Heart left ventricle (tissue), 16 donors: ENCODE measurements around the gene MYO1C. TPM values are rescaled to one million over a fixed set of nuclear protein-coding genes. Genes with fewer than 3 reads are reported as not detected.

ENCODE experiments used
- ATAC-seq, 4 donors: fragments of 200-7000 bp; cut with Tn5 transposase; one replicate each; pipeline ENCODE4 v1.9.1; 2020 to 2022; ENCODE audit warnings: moderate library complexity in 4 of 4, mild to moderate bottlenecking in 3 of 4, moderate number of reproducible peaks in 1 of 4
- DNase-seq, 5 donors: peaks; one replicate each; pipeline ENCODE4 v3.0.0-alpha.2; 2020
- H3K27ac ChIP-seq, 12 donors: fragments of 200-600 bp; sonication (generic) in 4 of 12; one replicate each; pipeline versions ENCODE4 v1.5.0 to v1.8.0; 2016 to 2022; ENCODE audit warnings: mild to moderate bottlenecking in 2 of 12
- H3K27me3 ChIP-seq, 9 donors: fragments of 200-600 bp; sonication (generic) in 2 of 9; one replicate each; pipeline versions ENCODE4 v1.5.1 to v1.8.0; 2016 to 2022; ENCODE audit warnings: mild to moderate bottlenecking in 3 of 9
- H3K36me3 ChIP-seq, 9 donors: fragments of 200-600 bp; sonication (generic) in 2 of 9; one replicate each; pipeline versions ENCODE4 v1.5.0 to v1.8.0; 2018 to 2022; ENCODE audit warnings: mild to moderate bottlenecking in 2 of 9
- H3K4me1 ChIP-seq, 12 donors: fragments of 200-600 bp; sonication (generic) in 4 of 12; one replicate each; pipeline versions ENCODE4 v1.5.0 to v1.8.0; 2016 to 2022; ENCODE audit warnings: mild to moderate bottlenecking in 3 of 12
- H3K4me3 ChIP-seq, 12 donors: fragments of 200-600 bp; sonication (generic) in 4 of 12; one replicate each; pipeline versions ENCODE4 v1.5.0 to v1.8.0; 2017 to 2022; ENCODE audit warnings: mild to moderate bottlenecking in 9 of 12, moderate library complexity in 4 of 12
- H3K9me3 ChIP-seq, 12 donors: fragments of 200-600 bp; sonication (generic) in 4 of 12; one replicate each; pipeline versions ENCODE4 v1.5.0 to v1.8.0; 2016 to 2022; ENCODE audit warnings: mild to moderate bottlenecking in 1 of 12
- CTCF ChIP-seq, 12 donors: fragments of 200-600 bp; sonication (generic) in 4 of 12; IDR thresholded peaks; one replicate each; pipeline versions ENCODE4 v1.5.0 to v1.8.0; 2018 to 2022; ENCODE audit warnings: antibody characterized with exemption in 12 of 12, mild to moderate bottlenecking in 5 of 12
- POLR2A ChIP-seq, 2 donors: fragments of 450-650 bp; IDR thresholded peaks; one replicate each; pipeline ENCODE4 v1.6.1; 2017; ENCODE audit warnings: antibody characterized with exemption in 2 of 2, mild to moderate bottlenecking in 2 of 2, moderate library complexity in 2 of 2
- WGBS, 4 donors: extraction: QIAGEN DNeasy Blood & Tissue Kit in 2 of 4; methylation state at CpG; one replicate each; pipeline versions ENCODE4 v1.1.5 to v1.1.7; 2013 to 2018; 5-methylcytosine and 5-hydroxymethylcytosine counted together
- intact Hi-C, 10 donors: fragments of 100-400 bp; cut with DNase I; formaldehyde crosslinking; loops; one replicate each; pipeline versions ENCODE4 v1.11.1 to v1.14.2; 2022
- polyA plus RNA-seq, 2 donors: library from polyadenylated mRNA; stranded (reverse); fragments of 200-250 nt; gene quantifications; one replicate each; pipeline ENCODE4 v1.2.3, GENCODE V29; 2013
- total RNA-seq, 9 donors: library from RNA; depleted of rRNA in 2 of 9; stranded (reverse); fragments of >200 nt in 2 of 9; fragmentation: NEBNext Ultra II Directional in 3 of 9; extraction: Animal tissue kit (Norgen Biotek cat#: 25700) in 3 of 9; gene quantifications; one replicate each; pipeline versions ENCODE4 v1.1.0 to v1.2.4, GENCODE V29; 2016 to 2023
- donor health status: ischemic (EF 13 %, LVEDD 7.1; RV severe dilation, severe dysfunction).
- donor health status: healthy with polysubstance abuse.
- donor health status: DM: no; HTN: yes; CAD: no.
- donor health status: DM: no; HTN: no; CAD: no.
- donor health status: ischemic (EF 25% LVEDD 6.9; RV normal size, moderate dysfunction).
- donor health status: ischemic (EF 25% LVEDD 5.7; RV mildly dilated, moderate dysfunction).
- donor health status: healthy.
- donor health status: DM: yes; HTN: yes; CAD: no.
- donor health status: ischemic (EF 35%, LVEDD 5.7; RV mildly dilated, moderate dysfunction).
- donor health status: nonischemic (EF 11% LVEDD 7.7; RV severe dilation, severe dysfunction).
- donor health status: DM: yes; HTN: yes; CAD: no.
- donor health status: PGD.
- donor health status: ischemic (EF 29% LVEDD 5.4; RV normal size, mild dysfunction).
- donor health status: nonischemic (EF 23%, LVEDD 6.1; RV moderate dilation, normal function).

Gene MYO1C
- total and polyA plus RNA-seq, 11 donors = 89.6 to 259 (median 174) TPM

GRCh38 chr17:1438593-1439083 is 53.8 kb downstream of the MYO1C start:
- WGBS, 4 donors = 42 to 76% (median 64%) methylated on average over 8 to 11 of the region's 11 CpGs
- ATAC-seq (no peak), DNase-seq (peak in 2 of 5 donors; percentile 16 to 26)
- peak overlapping the region in 3 of 12 donors; percentile 16 to 41 (median 39) for H3K27ac ChIP-seq
- no peaks in the 10 kb centered on the region for H3K27me3 ChIP-seq
- H3K9me3 ChIP-seq = no peaks in the 10 kb centered on the region
- H3K4me1 ChIP-seq = peaks cover 0 to 34% (median 11%) of the 10 kb centered on the region in 12 donors
- no peak overlapping the region for H3K4me3 ChIP-seq
- TF ChIP-seq CTCF (IDR thresholded peaks at IDR 0.05) (no peak), POLR2A (IDR thresholded peaks at IDR 0.05) (no peak)
- peaks cover 0 to 57% (median 35%) of the 10 kb centered on the region in 9 donors for H3K36me3 ChIP-seq
- intact Hi-C loops = no loop called here

- DNase-seq = no peak
- ATAC-seq = no peak
- Histone ChIP-seq H3K4me3 (no peak overlapping the region), H3K9me3 (no peaks in the 10 kb centered on the region), H3K36me3 (peaks cover 0 to 77% (median 50%) of the 10 kb centered on the region in 9 donors), H3K4me1 (peaks cover 0 to 56% (median 24%) of the 10 kb centered on the region in 12 donors), H3K27me3 (no peaks in the 10 kb centered on the region), H3K27ac (peak overlapping the region in 1 of 12 donors; percentile 26)
- WGBS, 4 donors = 81 to 90% (median 85%) methylated on average over 3 of the region's 3 CpGs
- intact Hi-C loops = no loop called here
- TF ChIP-seq CTCF (IDR thresholded peaks at IDR 0.05) = no peak
- no peak for TF ChIP-seq POLR2A (IDR thresholded peaks at IDR 0.05)
Measured at GRCh38 chr17:1435326-1435725, 57.2 kb downstream of the MYO1C start.

- ATAC-seq (peak; percentile 62 to 85 (median 65)), DNase-seq (no peak)
- no peaks in the 10 kb centered on the region for H3K27me3 ChIP-seq
- TF ChIP-seq CTCF (IDR thresholded peaks at IDR 0.05) (no peak), POLR2A (IDR thresholded peaks at IDR 0.05) (no peak)
- H3K9me3 ChIP-seq = no peaks in the 10 kb centered on the region
- 67 to 76% (median 71%) methylated on average over 3 of the region's 3 CpGs for WGBS, 4 donors
- intact Hi-C loops = no loop called here
- H3K4me1 ChIP-seq = peaks cover 0 to 58% (median 26%) of the 10 kb centered on the region in 12 donors
- H3K27ac ChIP-seq = peak overlapping the region in 2 of 12 donors; percentile 26 to 42
- H3K36me3 ChIP-seq = peaks cover 0 to 86% (median 57%) of the 10 kb centered on the region in 9 donors
- no peak overlapping the region for H3K4me3 ChIP-seq
Measured at GRCh38 chr17:1434150-1434549, 58.3 kb downstream of the MYO1C start.

GRCh38 chr17:1431631-1432104 is 60.8 kb downstream of the MYO1C start:
- no peak overlapping the region for H3K4me3 ChIP-seq
- no peak overlapping the region for H3K27ac ChIP-seq
- no peak for TF ChIP-seq CTCF (IDR thresholded peaks at IDR 0.05)
- no peak for TF ChIP-seq POLR2A (IDR thresholded peaks at IDR 0.05)
- H3K27me3 ChIP-seq = no peaks in the 10 kb centered on the region
- peaks cover 0 to 41% (median 21%) of the 10 kb centered on the region in 12 donors for H3K4me1 ChIP-seq
- intact Hi-C loops = no loop called here
- H3K9me3 ChIP-seq = no peaks in the 10 kb centered on the region
- WGBS, 4 donors = 85 to 89% (median 88%) methylated on average over 2 of the region's 2 CpGs
- peaks cover 0 to 85% (median 58%) of the 10 kb centered on the region in 9 donors for H3K36me3 ChIP-seq
- ATAC-seq (no peak), DNase-seq (no peak)
